GM06990 (cell line): ENCODE measurements around the gene TECR.
A peak's percentile ranks its signal among the peaks of the same experiment; 100 is the strongest.
"Not testable (repeated sequence)": the region's sequence is repeated elsewhere in the genome, so short reads cannot be mapped to it uniquely, and the experiment has no call there.

Experiments
- DNase-seq: peaks from one replicate; pipeline ENCODE4 v3.0.0-alpha.2; 2011; ENCODE audit not compliant: insufficient read length; ENCODE audit errors: extremely low read depth
- H3K27me3 ChIP-seq: replicated peaks from 2 replicates; pipeline ENCODE4 v1.6.0; 2011; ENCODE audit warnings: low read length; ENCODE audit not compliant: control insufficient read depth, insufficient read depth
- H3K36me3 ChIP-seq: 2 replicates; pipeline ENCODE4 v1.5.1; 2011; ENCODE audit warnings: low read length; ENCODE audit not compliant: control insufficient read depth, insufficient read depth
- H3K4me3 ChIP-seq: replicated peaks from 2 replicates; pipeline ENCODE4 v1.5.1; 2011; ENCODE audit warnings: low read depth, mild to moderate bottlenecking, control low read depth, low read length
- CTCF ChIP-seq: IDR thresholded peaks from 2 replicates; pipeline ENCODE4 v1.5.1; 2011; ENCODE audit warnings: low read length, control low read depth, mild to moderate bottlenecking, inconsistent platforms; ENCODE audit not compliant: insufficient read depth, poor library complexity, severe bottlenecking

The TECR gene

DNA sequence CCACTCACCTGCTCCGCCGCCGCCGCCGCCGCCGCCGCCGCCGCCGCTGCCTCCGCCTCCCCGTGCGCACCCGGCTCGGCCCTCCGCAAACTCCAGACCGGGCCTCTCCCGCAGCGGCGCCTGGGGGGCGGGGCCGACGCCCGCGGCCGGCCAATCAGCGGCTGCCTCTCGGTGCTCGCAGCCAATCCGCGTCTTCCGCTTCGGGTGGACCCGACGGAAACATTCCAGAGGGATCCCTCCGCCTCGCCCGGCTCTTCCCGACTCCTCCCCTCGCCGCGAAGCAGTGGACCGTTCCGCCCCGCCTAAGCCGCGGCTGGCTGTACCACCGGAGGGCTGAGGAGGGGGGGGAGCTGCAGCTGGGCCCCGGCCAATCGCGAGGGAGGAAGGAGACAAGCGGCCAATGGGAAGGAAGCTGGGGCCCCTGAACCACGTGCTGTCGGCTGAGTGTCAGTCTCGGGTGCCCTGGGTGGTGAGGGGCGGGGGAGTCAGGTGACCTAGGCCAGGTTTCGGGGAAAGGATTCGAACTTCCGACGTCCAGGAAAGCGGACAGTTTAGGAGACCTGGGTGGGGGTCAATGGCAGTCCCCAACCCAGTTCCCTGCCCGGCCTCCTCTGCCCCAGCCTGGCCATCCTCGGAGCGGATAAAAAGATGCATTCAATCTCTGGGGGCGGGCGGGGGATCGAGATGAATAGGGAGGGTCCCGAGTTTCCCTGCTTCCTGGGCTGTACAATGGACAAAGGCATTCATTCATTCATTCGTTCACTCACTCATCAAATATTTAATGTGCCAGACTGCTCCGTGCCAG is 33.2 kb upstream of the TECR start, which contains the start of gene GIPC1:
Gene GIPC1, minus strand, starts transcription at position 99 of the 805 bp plus-strand sequence. CDS start 13,151 bp downstream, outside the sequence.
- Histone ChIP-seq H3K4me3 (peak within 1 kb of the TSS; percentile 68), H3K27me3 (no peaks in the 10 kb centered on the region), H3K36me3 (no peaks in the 10 kb centered on the region)
- DNase-seq, result peak; percentile 89
- no peak for TF ChIP-seq CTCF

GRCh38 chr19:14496834-14497227 is 32.6 kb upstream of the TECR start:
- Histone ChIP-seq H3K27me3 (no peaks in the 10 kb centered on the region), H3K4me3 (no peak overlapping the region), H3K36me3 (no peaks in the 10 kb centered on the region)
- no peak for DNase-seq
- TF ChIP-seq CTCF, result no peak

DNA sequence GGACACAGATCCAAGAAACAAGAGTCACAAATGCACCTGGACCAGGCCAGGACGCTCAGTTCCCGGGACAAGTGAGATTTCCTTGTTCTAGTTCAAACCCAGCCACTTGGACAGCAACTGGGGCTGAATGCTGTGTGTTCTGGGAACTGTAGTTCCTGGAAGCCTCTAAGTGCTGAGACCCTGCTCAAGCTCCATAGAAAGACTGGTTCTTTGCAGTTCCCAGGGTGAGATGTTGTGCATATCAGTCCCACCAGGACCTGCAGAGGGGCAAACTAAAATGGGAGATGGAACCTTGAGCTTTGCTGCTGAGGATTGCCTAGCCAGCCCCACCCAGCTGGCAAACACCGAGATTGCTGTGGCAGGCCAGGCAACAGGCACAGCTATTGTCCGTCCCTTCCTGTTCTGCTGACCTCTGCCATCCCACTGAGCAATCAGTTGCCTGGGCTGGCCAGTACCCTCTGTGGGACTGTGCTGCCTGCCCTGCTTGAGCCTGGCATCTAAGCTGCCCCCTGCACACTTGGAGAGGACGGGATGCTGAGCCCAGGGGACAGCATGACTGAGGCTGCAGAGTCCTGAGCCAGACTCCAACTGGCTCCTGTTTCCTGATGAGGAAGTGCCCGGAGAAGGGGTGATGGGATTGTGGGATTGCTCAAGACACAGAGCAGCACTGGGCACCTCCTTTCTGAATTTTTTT is 32.0 kb upstream of the TECR start:
- no peak for DNase-seq
- no peak overlapping the region for H3K4me3 ChIP-seq

GRCh38 chr19:14502334-14503092 is 26.9 kb upstream of the TECR start:
- H3K27me3 ChIP-seq, result no peaks in the 10 kb centered on the region; the same call in 1 of the 2 replicates
- no peak for TF ChIP-seq CTCF
- no peaks in the 10 kb centered on the region for H3K36me3 ChIP-seq
- DNase-seq, result no peak
- H3K4me3 ChIP-seq, result no peak overlapping the region

More for the DNA sequence above, 32.0 kb upstream of the TECR start:
- H3K36me3 ChIP-seq, result no peaks in the 10 kb centered on the region
- no peaks in the 10 kb centered on the region; the same call in 1 of the 2 replicates for H3K27me3 ChIP-seq
- TF ChIP-seq CTCF, result no peak

DNA sequence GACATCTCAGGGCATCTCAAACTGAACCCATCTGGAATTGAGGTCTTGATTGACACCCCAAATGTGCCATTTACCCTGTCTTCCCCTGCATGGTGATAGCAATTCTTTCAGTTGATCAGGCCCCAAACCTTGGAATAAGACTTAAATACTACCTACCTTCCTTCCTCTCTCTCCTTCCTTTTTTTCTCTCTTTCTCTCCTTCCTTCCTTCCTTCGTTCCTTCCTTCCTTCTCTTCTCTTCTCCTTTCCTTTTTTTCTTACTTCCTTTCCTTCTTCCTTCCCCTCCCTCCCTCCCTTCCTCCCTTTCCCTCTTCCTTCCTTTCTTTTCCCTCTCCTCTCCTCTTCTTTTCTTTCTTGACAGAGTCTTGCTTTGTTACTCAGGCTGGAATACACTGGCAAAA is 26.1 kb upstream of the TECR start:
- no peak for TF ChIP-seq CTCF
- H3K4me3 ChIP-seq, result no peak overlapping the region
- DNase-seq, result no peak

DNA sequence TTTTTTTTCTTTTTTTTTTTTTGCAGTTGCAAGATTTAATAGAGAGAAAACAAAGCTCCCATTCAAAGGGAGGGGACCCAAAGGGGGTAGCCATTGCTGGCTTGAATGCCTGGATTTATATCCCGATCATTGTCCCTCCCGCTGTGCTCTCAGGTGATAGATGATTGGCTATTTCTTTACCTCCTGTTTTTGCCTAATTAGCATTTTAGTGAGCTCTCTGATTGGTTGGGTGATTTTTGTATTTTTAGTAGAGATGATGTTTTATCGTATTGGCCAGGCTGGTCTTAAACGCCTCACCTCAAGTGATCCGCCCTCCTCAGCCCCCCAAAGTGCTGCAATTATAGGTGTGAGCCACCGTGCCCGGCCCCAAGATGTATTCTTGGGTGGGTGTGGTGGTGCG is 24.8 kb upstream of the TECR start:
- H3K36me3 ChIP-seq, H3K27me3 ChIP-seq, H3K4me3 ChIP-seq, DNase-seq: not testable (repeated sequence)

More for the DNA sequence above, 26.1 kb upstream of the TECR start:
- Histone ChIP-seq H3K36me3 (no peaks in the 10 kb centered on the region), H3K27me3 (no peaks in the 10 kb centered on the region; the same call in 1 of the 2 replicates)
